ENCODE measurements around the gene RBAK. TPM values are rescaled to one million over a fixed set of nuclear protein-coding genes. Genes with fewer than 3 reads are reported as not detected.

The RBAK gene
- total RNA-seq, 1 experiment from 2014 or later = 14.8 TPM

DNA sequence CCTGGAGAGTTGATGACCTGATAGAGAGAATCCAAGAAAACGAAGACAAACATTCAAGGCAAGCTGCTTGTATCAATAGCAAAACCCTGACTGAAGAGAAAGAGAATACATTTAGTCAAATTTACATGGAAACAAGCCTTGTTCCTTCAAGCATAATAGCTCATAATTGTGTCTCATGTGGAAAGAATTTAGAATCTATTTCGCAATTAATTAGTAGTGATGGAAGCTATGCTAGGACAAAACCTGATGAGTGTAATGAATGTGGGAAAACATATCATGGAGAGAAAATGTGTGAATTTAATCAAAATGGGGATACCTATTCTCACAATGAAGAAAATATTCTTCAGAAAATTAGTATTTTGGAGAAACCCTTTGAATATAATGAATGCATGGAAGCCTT lies 18.0 kb downstream of the RBAK start:
- no peak overlapping the region for H3K27ac ChIP-seq (ENCODE audit: low read length)
- no peak overlapping the region for H3K4me3 ChIP-seq (ENCODE audit: low read depth in 2 of 2, low read length in 2 of 2)
- ChIA-PET CTCF (interaction anchor here (0.5 kb wide), 1 partner anchor 233 kb away, joined by 12 read pairs; no protein-coding TSS in a partner anchor), POLR2A (interaction anchor here (0.6 kb wide), 1 partner anchor 413 kb away, joined by 3 read pairs; no protein-coding TSS in a partner anchor)
- no peaks in the 10 kb centered on the region for H3K27me3 ChIP-seq (ENCODE audit: control insufficient read depth, insufficient read depth, low read length)
- H3K4me1 ChIP-seq (ENCODE audit: control insufficient read depth, insufficient read depth, low read length) = no peaks in the 10 kb centered on the region
- TF ChIP-seq SIN3A (IDR thresholded peaks at IDR 0.05; ENCODE audit: borderline replicate concordance, insufficient read depth, low read depth, low read length) (no peak), CTCF (IDR thresholded peaks at IDR 0.05) (no peak), TCF7L2 (IDR thresholded peaks at IDR 0.05; ENCODE audit: low read depth, low read length) (no peak)
- in situ Hi-C loops (cut with HindIII; ENCODE audit: low pct_unique_long_range_greater_than_20kb, low sequenced_read_pairs) (no loop called here), intact Hi-C loops (cut with micrococcal nuclease; ENCODE audit: unreplicated experiment) (no loop called here)
- no peak for DNase-seq (ENCODE audit: low read depth, low spot score)
- H3K9me3 ChIP-seq (ENCODE audit: control insufficient read depth, insufficient read depth, low read depth, low read length) = peaks cover 100% of the 10 kb centered on the region
- BruUV-seq (replicated peaks) = no TSS peak
- no peak for ATAC-seq
- H3K36me3 ChIP-seq (ENCODE audit: control insufficient read depth, insufficient read depth, low read length) = peaks cover 39% of the 10 kb centered on the region

- ATAC-seq (no peak), DNase-seq (ENCODE audit: low read depth, low spot score) (no peak)
- ChIA-PET CTCF (no interaction called here), POLR2A (no interaction called here)
- no peak overlapping the region for H3K4me3 ChIP-seq (ENCODE audit: low read depth in 2 of 2, low read length in 2 of 2)
- H3K27ac ChIP-seq (ENCODE audit: low read length) = no peak overlapping the region
- H3K4me1 ChIP-seq (ENCODE audit: control insufficient read depth, insufficient read depth, low read length) = no peaks in the 10 kb centered on the region
- BruUV-seq (replicated peaks) = no TSS peak
- H3K9me3 ChIP-seq (ENCODE audit: control insufficient read depth, insufficient read depth, low read depth, low read length) = peaks cover 100% of the 10 kb centered on the region
- TF ChIP-seq CTCF (IDR thresholded peaks at IDR 0.05) = no peak
- no peak for TF ChIP-seq POLR2AphosphoS5 (IDR thresholded peaks at IDR 0.05; ENCODE audit: low read depth, low read length)
- TF ChIP-seq TCF7L2 (IDR thresholded peaks at IDR 0.05; ENCODE audit: low read depth, low read length) = no peak
- TF ChIP-seq REST (IDR thresholded peaks at IDR 0.05; ENCODE audit: insufficient read depth in 1 of 2, low read depth in 2 of 2, low read length in 1 of 2) = no peak
- TF ChIP-seq SIN3A (IDR thresholded peaks at IDR 0.05; ENCODE audit: borderline replicate concordance, insufficient read depth, low read depth, low read length) = no peak
- H3K27me3 ChIP-seq (ENCODE audit: control insufficient read depth, insufficient read depth, low read length) = no peaks in the 10 kb centered on the region
- peaks cover 32% of the 10 kb centered on the region for H3K36me3 ChIP-seq (ENCODE audit: control insufficient read depth, insufficient read depth, low read length)
- intact Hi-C loops (cut with micrococcal nuclease; ENCODE audit: unreplicated experiment) = no loop called here
- in situ Hi-C loops (cut with HindIII; ENCODE audit: low pct_unique_long_range_greater_than_20kb, low sequenced_read_pairs) = no loop called here
Observed at GRCh38 chr7:5064391-5065106, 18.9 kb downstream of the RBAK start.

All from Panc1 (cell line).